Measurements from ENCODE around the gene GDPD3. TPM values are rescaled to one million over a fixed set of nuclear protein-coding genes. Genes with fewer than 3 reads are reported as not detected.
A peak's percentile ranks its signal among the peaks of the same experiment; 100 is the strongest.

Gene GDPD3
- total RNA-seq, 2 experiments from 2014 or later, result 4.5 to 5.7 TPM

GRCh38 chr16:30092373-30093010 is 20.8 kb downstream of the GDPD3 start:
- DNase-seq, result peak; percentile 87
- no peaks in the 10 kb centered on the region for H3K27me3 Mint-ChIP-seq
- H3K9me3 Mint-ChIP-seq, result peaks cover 8% of the 10 kb centered on the region
- TF ChIP-seq CTCF (IDR thresholded peaks at IDR 0.05), result peak; percentile 79
- peak; percentile 44 for ATAC-seq
- H3K36me3 Mint-ChIP-seq (ENCODE audit: low read depth), result peaks cover 28% of the 10 kb centered on the region
- ChIA-PET CTCF (interaction anchor here (0.9 to 5.4 kb wide), 21 partner anchors 8 to 316 kb away, joined by 3 to 60 read pairs (median 6); partner anchors contain the start of genes ALDOA, CORO1A, GDPD3 and PPP4C), POLR2A (interaction anchor here (0.6 to 7.5 kb wide), 19 partner anchors 8 to 558 kb away, joined by 3 to 70 read pairs (median 4); partner anchors contain the start of genes ALDOA, CORO1A, PPP4C and PRR14)
- peaks cover 48% of the 10 kb centered on the region for H3K4me1 Mint-ChIP-seq (ENCODE audit: low read depth)
- intact Hi-C loops (cut with micrococcal nuclease), result loop anchor here (10.0 kb wide), 2 partner anchors 282 to 462 kb away; partner anchors contain the start of genes MYL11, TBC1D10B and ZNF764
- peak overlapping the region; percentile 90 for H3K4me3 Mint-ChIP-seq
- peak overlapping the region; percentile 98 for H3K27ac Mint-ChIP-seq

GRCh38 chr16:30091474-30092372 is 21.6 kb downstream of the GDPD3 start, which contains the start of gene TBX6:
TSS of gene TBX6 (minus strand) at chr16:30091924. CDS start at chr16:30091193, 731 bp downstream.
- H3K4me1 Mint-ChIP-seq (ENCODE audit: low read depth), result peaks cover 47% of the 10 kb centered on the region
- DNase-seq (peak; percentile 95), ATAC-seq (peak; percentile 83)
- H3K36me3 Mint-ChIP-seq (ENCODE audit: low read depth), result peaks cover 25% of the 10 kb centered on the region
- ChIA-PET CTCF (interaction anchor here (0.7 to 5.4 kb wide), 27 partner anchors 9 to 317 kb away, joined by 3 to 60 read pairs (median 5); partner anchors contain the start of genes ALDOA, CORO1A, GDPD3 and PPP4C), POLR2A (interaction anchor here (0.6 to 7.5 kb wide), 19 partner anchors 8 to 559 kb away, joined by 3 to 70 read pairs (median 4); partner anchors contain the start of genes ALDOA, CORO1A, KIF22 and PPP4C)
- H3K4me3 Mint-ChIP-seq, result peak within 1 kb of the TSS; percentile 90
- H3K9me3 Mint-ChIP-seq, result peaks cover under 1% of the 10 kb centered on the region
- peak within 1 kb of the TSS; percentile 98 for H3K27ac Mint-ChIP-seq
- peak; percentile 73 for TF ChIP-seq CTCF (IDR thresholded peaks at IDR 0.05)
- intact Hi-C loops (cut with micrococcal nuclease), result loop anchor here (10.0 kb wide), 2 partner anchors 283 to 463 kb away; partner anchors contain the start of genes MYL11, TBC1D10B and ZNF764
- H3K27me3 Mint-ChIP-seq, result no peaks in the 10 kb centered on the region

- ChIA-PET POLR2A (interaction anchor here (0.7 to 7.5 kb wide), 10 partner anchors 11 to 300 kb away, joined by 3 to 70 read pairs (median 4); partner anchors contain the start of genes ALDOA, CORO1A, KIF22 and PPP4C), CTCF (interaction anchor here (0.8 to 5.4 kb wide), 13 partner anchors 12 to 318 kb away, joined by 3 to 60 read pairs (median 10); partner anchors contain the start of genes ALDOA, GDPD3 and PPP4C)
- Mint-ChIP-seq H3K36me3 (ENCODE audit: low read depth) (peaks cover 21% of the 10 kb centered on the region), H3K9me3 (no peaks in the 10 kb centered on the region), H3K4me3 (peak overlapping the region; percentile 27), H3K27me3 (no peaks in the 10 kb centered on the region), H3K27ac (peak overlapping the region; percentile 50), H3K4me1 (ENCODE audit: low read depth) (peaks cover 47% of the 10 kb centered on the region)
- intact Hi-C loops (cut with micrococcal nuclease), result loop anchor here (10.0 kb wide), 2 partner anchors 284 to 464 kb away; partner anchors contain the start of genes MYL11, TBC1D10B and ZNF764
- DNase-seq, result no peak
- no peak for ATAC-seq
- no peak for TF ChIP-seq CTCF (IDR thresholded peaks at IDR 0.05)
Measured at GRCh38 chr16:30090610-30091331, 22.6 kb downstream of the GDPD3 start.

- Mint-ChIP-seq H3K4me3 (no peak overlapping the region), H3K36me3 (ENCODE audit: low read depth) (peaks cover 12% of the 10 kb centered on the region), H3K27me3 (no peaks in the 10 kb centered on the region), H3K4me1 (ENCODE audit: low read depth) (peaks cover 31% of the 10 kb centered on the region), H3K27ac (peak overlapping the region; percentile 20), H3K9me3 (no peaks in the 10 kb centered on the region)
- POLR2A ChIA-PET, result interaction anchor here (1.0 to 7.5 kb wide), 4 partner anchors 10 to 281 kb away, joined by 4 to 70 read pairs (median 44); partner anchors contain the start of genes ALDOA and PPP4C
- no peak for DNase-seq
- CTCF ChIA-PET, result interaction anchor here (5.4 kb wide), 1 partner anchor 10 kb away, joined by 60 read pairs; the partner anchor contains the start of gene PPP4C
- ATAC-seq, result no peak
- no peak for TF ChIP-seq CTCF (IDR thresholded peaks at IDR 0.05)
- intact Hi-C loops (cut with micrococcal nuclease), result no loop called here
Measured at GRCh38 chr16:30088832-30089624, 24.3 kb downstream of the GDPD3 start.
